Suprapubic skin (tissue), 4 donors: ENCODE results near the gene RIMBP2. TPM values are rescaled to one million over a fixed set of nuclear protein-coding genes. Genes with fewer than 3 reads are reported as not detected.

Experiments used
- DNase-seq, 2 donors: peaks; one replicate each; pipeline ENCODE4 v3.0.0-alpha.2; 2019; ENCODE audit warnings: low spot score in 2 of 2
- H3K27ac ChIP-seq: fragments of 200-600 bp; sonication (generic); one replicate; pipeline ENCODE4 v1.5.1; 2019
- H3K27me3 ChIP-seq: fragments of 200-600 bp; sonication (generic); one replicate; pipeline ENCODE4 v1.5.1; 2019
- H3K36me3 ChIP-seq: fragments of 200-600 bp; sonication (generic); one replicate; pipeline ENCODE4 v1.5.1; 2019
- H3K4me1 ChIP-seq: fragments of 200-600 bp; sonication (generic); one replicate; pipeline ENCODE4 v1.5.1; 2019
- H3K4me3 ChIP-seq: fragments of 200-600 bp; sonication (generic); one replicate; pipeline ENCODE4 v1.5.1; 2019; ENCODE audit warnings: mild to moderate bottlenecking
- H3K9me3 ChIP-seq: fragments of 200-600 bp; sonication (generic); one replicate; pipeline ENCODE4 v1.5.1; 2019
- CTCF ChIP-seq, 2 donors: fragments of 200-600 bp in 1 of 2; fragments of 450-650 bp in 1 of 2; sonication (generic) in 1 of 2; IDR thresholded peaks; one replicate each; pipeline ENCODE4 v1.5.1; 2016 to 2019; ENCODE audit warnings: antibody characterized with exemption in 2 of 2, mild to moderate bottlenecking in 1 of 2, moderate library complexity in 1 of 2
- EP300 ChIP-seq: sonication (generic); formaldehyde crosslinking; IDR thresholded peaks from one replicate; pipeline ENCODE4 v1.6.1; 2017; ENCODE audit warnings: antibody characterized with exemption
- POLR2A ChIP-seq, 2 donors: fragments of 450-650 bp; IDR thresholded peaks; one replicate each; pipeline ENCODE4 v1.6.1; 2017; ENCODE audit warnings: antibody characterized with exemption in 2 of 2, mild to moderate bottlenecking in 2 of 2, moderate library complexity in 2 of 2
- POLR2AphosphoS5 ChIP-seq, 3 donors: sonication (generic); formaldehyde crosslinking; IDR thresholded peaks; one replicate each; pipeline ENCODE4 v1.6.1; 2017; ENCODE audit warnings: antibody characterized with exemption in 3 of 3
- WGBS: methylation state at CpG from one replicate; pipeline ENCODE4 v1.1.5; 2018; 5-methylcytosine and 5-hydroxymethylcytosine counted together
- total RNA-seq, 4 donors: library from RNA; depleted of rRNA; stranded (reverse); fragments of >200 nt; gene quantifications; one replicate each; pipeline ENCODE4 v1.1.0, GENCODE V29; 2016

Gene RIMBP2
- total RNA-seq, 4 donors from 2014 or later: 2.1 to 21.8 (median 3.0) TPM

DNA sequence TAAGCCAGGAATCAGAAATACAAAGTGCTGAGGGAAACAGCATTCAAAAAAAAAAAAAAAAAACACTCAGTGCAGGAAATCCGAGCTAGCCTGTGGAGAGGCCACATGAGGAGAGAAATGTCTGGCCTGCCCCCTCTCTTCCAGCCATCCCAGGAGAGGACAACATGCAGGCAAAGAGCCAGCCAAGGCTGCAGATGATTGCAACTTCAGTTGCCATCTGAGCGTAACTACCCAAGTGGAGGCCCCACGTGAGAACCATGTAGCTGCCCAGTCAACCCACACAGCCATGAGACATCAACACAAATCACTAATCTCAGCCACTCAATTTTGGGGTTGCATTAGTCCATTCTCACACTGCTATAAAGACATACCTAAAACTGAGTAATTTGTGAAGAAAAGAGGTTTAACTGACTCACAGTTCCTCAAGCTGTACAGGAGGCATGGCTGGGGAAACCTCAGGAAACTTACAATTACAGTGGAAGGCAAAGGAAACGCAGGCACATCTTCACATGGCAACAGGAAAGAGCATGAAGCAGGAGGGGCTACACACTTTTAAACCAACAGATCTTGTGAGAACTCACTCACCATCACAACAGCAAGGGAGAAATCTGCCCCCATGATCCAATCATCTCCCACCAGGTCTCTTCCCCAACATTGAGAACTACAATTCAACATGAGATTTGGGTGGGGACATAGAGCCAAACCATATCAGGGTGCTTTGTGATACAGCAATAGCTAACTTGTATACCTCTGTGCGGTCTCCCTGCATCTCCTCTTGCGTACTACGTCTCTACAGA lies 217.3 kb downstream of the RIMBP2 start:
- DNase-seq: no peak
- H3K4me3 ChIP-seq: no peak overlapping the region
- TF ChIP-seq POLR2AphosphoS5 (IDR thresholded peaks at IDR 0.05): no peak
- TF ChIP-seq POLR2A (IDR thresholded peaks at IDR 0.05): no peak
- no peak for TF ChIP-seq CTCF (IDR thresholded peaks at IDR 0.05)
- 78% methylated on average over 7 of the region's 7 CpGs for WGBS
- no peaks in the 10 kb centered on the region for H3K9me3 ChIP-seq
- no peak overlapping the region for H3K27ac ChIP-seq
- no peaks in the 10 kb centered on the region for H3K27me3 ChIP-seq
- H3K4me1 ChIP-seq: no peaks in the 10 kb centered on the region
- no peaks in the 10 kb centered on the region for H3K36me3 ChIP-seq

GRCh38 chr12:130497991-130498390 lies 218.1 kb downstream of the RIMBP2 start:
- Histone ChIP-seq H3K9me3 (no peaks in the 10 kb centered on the region), H3K27me3 (no peaks in the 10 kb centered on the region), H3K4me1 (no peaks in the 10 kb centered on the region), H3K4me3 (no peak overlapping the region), H3K27ac (no peak overlapping the region), H3K36me3 (no peaks in the 10 kb centered on the region)
- TF ChIP-seq CTCF (IDR thresholded peaks at IDR 0.05) (no peak), POLR2A (IDR thresholded peaks at IDR 0.05) (no peak), POLR2AphosphoS5 (IDR thresholded peaks at IDR 0.05) (no peak), EP300 (no peak)
- 79% methylated on average over 10 of the region's 10 CpGs for WGBS
- DNase-seq: no peak

DNA sequence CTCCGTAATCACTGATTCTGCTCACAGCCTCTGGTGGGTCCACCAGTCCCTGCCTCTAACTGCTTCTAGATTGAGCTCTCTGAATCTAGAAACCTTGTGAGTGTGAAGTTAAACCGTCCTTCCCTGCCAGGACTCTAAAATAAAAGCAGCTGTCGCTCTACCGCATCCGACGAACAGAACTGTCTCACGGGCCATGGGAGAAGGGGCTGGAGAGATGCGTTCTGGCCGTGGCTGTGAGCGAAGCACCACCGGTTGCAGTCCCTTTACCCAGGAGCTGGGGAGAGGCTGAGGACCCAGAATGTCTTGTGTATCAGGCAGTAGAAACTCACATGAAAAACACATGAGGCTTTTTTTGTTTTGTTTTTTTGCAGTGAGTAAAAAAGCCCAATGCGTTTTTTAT lies 218.8 kb downstream of the RIMBP2 start:
- WGBS: 89% methylated on average over 12 of the region's 12 CpGs
- no peaks in the 10 kb centered on the region for H3K36me3 ChIP-seq

DNA sequence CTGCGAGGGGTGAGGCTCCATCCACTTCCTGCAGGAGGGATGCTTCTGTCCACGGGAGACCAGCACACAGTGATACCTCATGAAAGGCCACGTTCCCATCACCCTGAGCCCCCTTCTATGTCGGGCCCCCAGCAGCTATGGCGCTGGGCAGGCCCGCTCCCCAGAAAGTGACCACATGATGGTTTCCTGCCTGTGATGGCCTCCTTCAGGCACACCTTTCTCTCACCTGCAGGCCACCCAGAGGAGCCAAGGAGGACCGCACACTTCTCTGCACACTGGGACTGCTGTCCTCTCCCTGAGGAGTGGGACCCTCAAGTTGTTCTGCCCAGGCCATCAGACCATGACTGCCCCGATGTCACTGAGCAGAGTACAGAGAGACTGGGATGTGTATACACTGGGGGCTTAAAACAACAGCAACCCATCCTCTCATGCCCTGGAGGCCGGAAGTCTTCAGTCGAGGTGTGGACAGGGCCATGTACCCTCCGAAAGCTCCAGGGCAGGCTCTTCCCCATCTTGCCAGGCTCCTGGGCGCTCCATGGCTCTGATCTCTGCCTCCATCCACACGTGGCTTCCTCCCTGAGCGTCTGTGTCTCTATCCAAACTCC lies 219.5 kb downstream of the RIMBP2 start:
- no peak for DNase-seq
- no peak overlapping the region for H3K4me3 ChIP-seq
- no peaks in the 10 kb centered on the region for H3K9me3 ChIP-seq
- 79% methylated on average over 9 of the region's 14 CpGs for WGBS
- H3K4me1 ChIP-seq: no peaks in the 10 kb centered on the region
- H3K36me3 ChIP-seq: no peaks in the 10 kb centered on the region
- no peaks in the 10 kb centered on the region for H3K27me3 ChIP-seq
- TF ChIP-seq CTCF (IDR thresholded peaks at IDR 0.05) (no peak), EP300 (no peak), POLR2AphosphoS5 (IDR thresholded peaks at IDR 0.05) (no peak), POLR2A (IDR thresholded peaks at IDR 0.05) (no peak)
- H3K27ac ChIP-seq: no peak overlapping the region

More for the DNA sequence above, 218.8 kb downstream of the RIMBP2 start:
- H3K4me3 ChIP-seq: no peak overlapping the region
- no peaks in the 10 kb centered on the region for H3K27me3 ChIP-seq
- DNase-seq: no peak
- TF ChIP-seq POLR2A (IDR thresholded peaks at IDR 0.05) (no peak), CTCF (IDR thresholded peaks at IDR 0.05) (no peak), POLR2AphosphoS5 (IDR thresholded peaks at IDR 0.05) (no peak), EP300 (no peak)
- no peaks in the 10 kb centered on the region for H3K4me1 ChIP-seq
- no peak overlapping the region for H3K27ac ChIP-seq
- H3K9me3 ChIP-seq: no peaks in the 10 kb centered on the region

DNA sequence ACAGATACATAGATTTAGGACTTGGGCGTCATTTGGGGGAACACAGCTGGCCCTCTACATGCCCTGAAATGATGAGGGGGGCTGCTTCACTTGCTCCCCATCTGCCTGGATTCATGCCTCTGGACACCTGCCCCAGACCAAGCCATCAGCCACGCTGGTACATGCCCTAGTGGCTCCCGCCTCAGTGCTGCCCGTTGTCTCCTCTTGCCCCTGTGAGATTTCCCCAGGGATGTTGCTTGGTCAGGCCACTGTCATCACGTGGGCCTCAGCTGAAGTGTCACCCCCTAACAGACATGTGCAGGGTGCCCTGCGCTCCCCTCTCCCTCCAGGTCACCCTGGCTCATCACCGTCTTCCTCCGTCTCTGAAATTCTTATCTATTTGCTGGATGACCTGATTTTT lies 220.9 kb downstream of the RIMBP2 start:
- Histone ChIP-seq H3K36me3 (no peaks in the 10 kb centered on the region), H3K4me3 (no peak overlapping the region), H3K4me1 (no peaks in the 10 kb centered on the region), H3K27me3 (no peaks in the 10 kb centered on the region), H3K9me3 (no peaks in the 10 kb centered on the region), H3K27ac (no peak overlapping the region)
- WGBS: 90% methylated on average over 7 of the region's 8 CpGs
- DNase-seq: no peak
- no peak for TF ChIP-seq CTCF (IDR thresholded peaks at IDR 0.05)
- TF ChIP-seq POLR2A (IDR thresholded peaks at IDR 0.05): no peak
- TF ChIP-seq POLR2AphosphoS5 (IDR thresholded peaks at IDR 0.05): no peak
- no peak for TF ChIP-seq EP300
